ENCODE data around the gene GPX3.

GPX3 gene

GRCh38 chr5:151056379-151057325 lies 36.3 kb downstream of the GPX3 start:
- no peak for DNase-seq (ENCODE audit: low read depth in 3 of 3)

- no peak for DNase-seq (ENCODE audit: low read depth in 3 of 3)
Observed at GRCh38 chr5:151058301-151058700, 37.9 kb downstream of the GPX3 start.

- DNase-seq (ENCODE audit: low read depth in 3 of 3): no peak
Observed at GRCh38 chr5:151058891-151059489, 38.6 kb downstream of the GPX3 start.

- no peak for DNase-seq (ENCODE audit: low read depth in 3 of 3)
Observed at GRCh38 chr5:151060742-151061141, 40.4 kb downstream of the GPX3 start.

- no peak for DNase-seq (ENCODE audit: low read depth in 3 of 3)
Observed at GRCh38 chr5:151062405-151063141, 42.2 kb downstream of the GPX3 start.

- DNase-seq (ENCODE audit: low read depth in 3 of 3): no peak
Observed at GRCh38 chr5:151063142-151063989, 43.0 kb downstream of the GPX3 start.

GRCh38 chr5:151064916-151065499 lies 44.6 kb downstream of the GPX3 start:
- DNase-seq (ENCODE audit: low read depth in 3 of 3): no peak

GRCh38 chr5:151065609-151066008 lies 45.2 kb downstream of the GPX3 start:
- no peak for DNase-seq (ENCODE audit: low read depth in 3 of 3)

GRCh38 chr5:151066920-151067319 lies 46.5 kb downstream of the GPX3 start:
- no peak for DNase-seq (ENCODE audit: low read depth in 3 of 3)

GRCh38 chr5:151067632-151068432 lies 47.4 kb downstream of the GPX3 start:
- DNase-seq (ENCODE audit: low read depth in 3 of 3): no peak

- peak in 1 of 3 donors; percentile 44 for DNase-seq (ENCODE audit: low read depth in 3 of 3)
Observed at GRCh38 chr5:151068433-151069197, 48.2 kb downstream of the GPX3 start.

GRCh38 chr5:151070449-151070848 lies 50.1 kb downstream of the GPX3 start:
- no peak for DNase-seq (ENCODE audit: low read depth in 3 of 3)

GRCh38 chr5:151071021-151071420 lies 50.6 kb downstream of the GPX3 start:
- DNase-seq (ENCODE audit: low read depth in 3 of 3): no peak

GRCh38 chr5:151071848-151072629 lies 51.6 kb downstream of the GPX3 start:
- DNase-seq (ENCODE audit: low read depth in 3 of 3): no peak

GRCh38 chr5:151072630-151073025 lies 52.2 kb downstream of the GPX3 start:
- no peak for DNase-seq (ENCODE audit: low read depth in 3 of 3)

- no peak for DNase-seq (ENCODE audit: low read depth in 3 of 3)
Observed at GRCh38 chr5:151073280-151073679, 52.9 kb downstream of the GPX3 start.

GRCh38 chr5:151074557-151074956 lies 54.2 kb downstream of the GPX3 start:
- DNase-seq (ENCODE audit: low read depth in 3 of 3): no peak

GRCh38 chr5:151075698-151076331 lies 55.4 kb downstream of the GPX3 start:
- no peak for DNase-seq (ENCODE audit: low read depth in 3 of 3)

Measured in stimulated activated CD4-positive, alpha-beta T cell treated with anti-CD3 and anti-CD28 coated beads, TNF-alpha, amount 100 ng/mL, for 48 hours (primary cell).